GM12801 (cell line): ENCODE data around the gene MAGEF1.

Source experiments
- CTCF ChIP-seq: IDR thresholded peaks from one replicate; pipeline ENCODE4 v1.5.1; 2011; ENCODE audit warnings: control low read depth; ENCODE audit not compliant: insufficient read length; ENCODE audit errors: extremely low read depth

MAGEF1 gene

GRCh38 chr3:184711493-184712247 lies at the start of gene MAGEF1:
Gene MAGEF1, minus strand, starts transcription at chr3:184712064. Its CDS starts 243 bp downstream, at chr3:184711821.
- no peak for TF ChIP-seq CTCF

DNA sequence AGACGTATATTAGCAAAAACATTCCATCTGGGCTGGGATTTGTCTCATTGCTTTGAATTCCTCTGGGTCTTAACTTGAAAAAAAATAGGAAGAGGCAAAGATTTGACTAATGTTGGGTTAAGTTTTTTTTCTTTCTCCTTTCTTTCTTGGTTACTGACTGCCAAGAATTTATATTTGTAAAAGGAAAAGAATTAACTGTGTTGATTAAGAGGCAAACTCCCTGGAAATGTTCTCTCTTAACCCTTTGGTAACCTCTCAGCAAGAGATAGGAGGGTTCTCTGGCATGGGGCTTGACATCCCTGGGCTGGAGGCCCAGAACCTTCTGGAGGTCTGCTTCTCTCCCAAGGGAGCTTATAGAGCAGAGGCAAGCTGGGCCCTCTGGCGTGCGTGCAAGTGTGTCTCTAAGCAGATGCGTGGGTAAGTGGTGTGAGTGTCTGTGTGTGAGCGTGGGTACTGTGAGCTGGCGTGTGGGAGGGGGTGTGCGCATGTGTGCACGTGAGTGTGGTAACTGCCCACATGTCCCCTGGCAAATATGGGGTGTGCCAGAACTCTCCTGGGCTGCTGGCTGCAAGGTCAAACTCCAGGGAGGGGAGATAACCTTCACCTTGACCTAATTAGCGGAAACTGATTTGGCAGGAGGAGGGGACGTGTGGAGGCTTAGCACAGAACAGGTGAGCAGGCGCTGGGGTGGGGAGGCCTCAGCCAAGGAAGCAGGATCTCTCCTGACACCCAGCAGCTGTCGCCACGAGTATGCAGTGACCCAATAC lies 49.4 kb upstream of the MAGEF1 start:
- TF ChIP-seq CTCF = no peak

- TF ChIP-seq CTCF = no peak
Observed at GRCh38 chr3:184760337-184761074, 48.6 kb upstream of the MAGEF1 start.

DNA sequence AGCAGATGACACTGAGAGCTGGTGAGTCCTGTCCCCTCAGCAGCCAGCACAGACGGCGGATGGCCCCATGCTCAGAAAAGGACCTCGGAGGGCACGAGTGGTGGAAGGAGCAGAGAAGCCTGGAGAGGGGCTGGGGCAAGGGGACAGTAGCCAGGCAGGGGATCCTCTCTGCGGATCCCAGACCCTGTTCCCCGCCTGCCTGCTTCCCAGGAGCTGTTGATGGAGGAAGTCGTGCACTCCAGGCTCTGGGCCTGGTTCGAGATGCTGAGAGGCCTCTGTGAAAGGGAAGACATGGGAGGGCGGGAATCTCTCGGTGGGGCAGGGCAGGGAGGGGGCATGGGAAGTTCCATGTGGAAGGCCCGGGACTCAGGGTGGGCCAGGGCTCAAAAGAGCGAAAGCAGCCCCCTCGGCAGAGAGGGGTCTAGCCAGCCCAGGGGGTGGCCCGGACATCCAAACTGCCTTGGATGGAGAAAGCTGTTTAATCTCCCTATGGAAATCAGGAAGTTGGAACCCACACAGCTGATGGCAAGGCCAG lies 47.9 kb upstream of the MAGEF1 start:
- no peak for TF ChIP-seq CTCF

DNA sequence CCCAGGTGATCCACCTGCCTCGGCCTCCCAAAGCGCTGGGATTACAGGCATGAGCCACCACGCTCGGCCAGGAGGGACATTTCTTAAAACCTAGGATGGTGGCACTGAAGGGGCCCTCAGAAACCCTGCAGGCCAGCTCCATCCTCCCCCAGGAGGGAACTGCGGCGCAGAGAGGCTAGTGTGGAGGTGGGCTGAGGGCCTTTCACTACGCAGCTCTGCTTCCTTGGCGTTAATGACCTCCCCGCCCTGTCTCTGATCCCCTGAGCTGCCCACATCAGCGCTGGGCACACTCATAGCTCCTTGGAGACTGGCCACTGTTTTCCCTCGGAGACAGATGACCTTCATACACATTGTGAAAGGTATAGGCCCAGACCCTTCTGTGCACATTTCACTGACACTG lies 46.2 kb upstream of the MAGEF1 start:
- no peak for TF ChIP-seq CTCF

- TF ChIP-seq CTCF = no peak
Observed at GRCh38 chr3:184757022-184757651, 45.3 kb upstream of the MAGEF1 start.
